Measurements from ENCODE around the gene FLNB.

FLNB gene

GRCh38 chr3:58197588-58197987 is 189.4 kb downstream of the FLNB start:
- TF ChIP-seq CTCF (IDR thresholded peaks at IDR 0.05): no peak

- TF ChIP-seq CTCF (IDR thresholded peaks at IDR 0.05): no peak
These were observed 190.1 kb downstream of the FLNB start for GRCh38 chr3:58198362-58198761.

GRCh38 chr3:58198804-58199203 is 190.6 kb downstream of the FLNB start:
- TF ChIP-seq CTCF (IDR thresholded peaks at IDR 0.05): no peak

- no peak for TF ChIP-seq CTCF (IDR thresholded peaks at IDR 0.05)
These were observed 192.0 kb downstream of the FLNB start for GRCh38 chr3:58200121-58200709.

- no peak for TF ChIP-seq CTCF (IDR thresholded peaks at IDR 0.05)
These were observed 192.7 kb downstream of the FLNB start for GRCh38 chr3:58200846-58201355.

GRCh38 chr3:58202917-58203360 is 194.7 kb downstream of the FLNB start:
- TF ChIP-seq CTCF (IDR thresholded peaks at IDR 0.05): no peak

- TF ChIP-seq CTCF (IDR thresholded peaks at IDR 0.05): no peak
These were observed 195.3 kb downstream of the FLNB start for GRCh38 chr3:58203541-58203940.

GRCh38 chr3:58204720-58205119 is 196.5 kb downstream of the FLNB start:
- no peak for TF ChIP-seq CTCF (IDR thresholded peaks at IDR 0.05)

Data from LNCAP (cell line).